SJSA1 (cell line): ENCODE measurements around the gene AOX1. TPM values are rescaled to one million over a fixed set of nuclear protein-coding genes. Genes with fewer than 3 reads are reported as not detected.

Experiments used
- total RNA-seq: library from RNA; depleted of rRNA; stranded (reverse); fragments of >200 nt; shearing (Covaris generic); gene quantifications from 2 replicates; pipeline ENCODE4 v1.2.3, GENCODE V29; 2014; rRNA removed

The AOX1 gene
- total RNA-seq, 1 experiment from 2014 or later = 19.5 TPM

Other genes with a start within 250 kb of the AOX1 start
- gene KCTD18, start 75.9 kb upstream of the AOX1 start, total RNA-seq = 16.3 TPM in 2 replicates
- gene SGO2, start 59.8 kb upstream of the AOX1 start, total RNA-seq = 16.4 and 22.9 TPM in 2 replicates
- 308 and 508 TPM in 2 replicates for gene BZW1, start 225.9 kb downstream of the AOX1 start, total RNA-seq